IMR-90 (cell line): ENCODE measurements around the gene NRN1.

Experiments
- CHD1 ChIP-seq: IDR thresholded peaks from 2 replicates; pipeline ENCODE4 v1.6.1; 2012; ENCODE audit warnings: low read depth, low read length, improper control_type of control experiment
- ELK1 ChIP-seq: fragments of 150-350 bp; IDR thresholded peaks from 2 replicates; pipeline ENCODE4 v1.6.1; 2016; ENCODE audit warnings: low read depth, mild to moderate bottlenecking, low read length, moderate library complexity, borderline replicate concordance
- MAFK ChIP-seq: IDR thresholded peaks from 2 replicates; pipeline ENCODE4 v1.6.1; 2012; ENCODE audit warnings: low read depth, low read length, improper control_type of control experiment
- POLR2A ChIP-seq: IDR thresholded peaks from 2 replicates; pipeline ENCODE4 v1.6.1; 2012; ENCODE audit warnings: mild to moderate bottlenecking, low read depth, low read length
- SMC3 ChIP-seq: fragments of 150-350 bp; IDR thresholded peaks from 2 replicates; pipeline ENCODE4 v1.6.1; 2016; ENCODE audit warnings: low read depth, mild to moderate bottlenecking, antibody characterized with exemption, low read length, moderate library complexity

- no peak for TF ChIP-seq ELK1
- TF ChIP-seq POLR2A, result no peak
- no peak for TF ChIP-seq SMC3
- no peak for TF ChIP-seq CHD1
- no peak for TF ChIP-seq MAFK
These were observed 33.3 kb upstream of the NRN1 start for GRCh38 chr6:6039946-6040509.
